ENCODE data around the gene SH3RF1. TPM values are rescaled to one million over a fixed set of nuclear protein-coding genes. Genes with fewer than 3 reads are reported as not detected.

Gene SH3RF1
- total and polyA plus RNA-seq, 2 of the 8 experiments (the other 6 are each of a cell fraction or from before 2014, with no cell fraction given): 6.9 to 15.1 TPM

GRCh38 chr4:169201222-169202144 is 69.3 kb downstream of the SH3RF1 start (continued):
- TF ChIP-seq ATF2 (IDR thresholded peaks at IDR 0.05; ENCODE audit: low read length) (no peak), HDAC2 (IDR thresholded peaks at IDR 0.05; ENCODE audit: borderline replicate concordance in 1 of 2, low read depth in 2 of 2, low read length in 2 of 2) (no peak), PHF8 (conservative IDR thresholded peaks at IDR 0.05; ENCODE audit: low read depth, low read length) (no peak), TBP (IDR thresholded peaks at IDR 0.05; ENCODE audit: low read depth, low read length) (no peak)
